ENCODE data around the gene UQCRH.
"Not testable (repeated sequence)": the region's sequence is repeated elsewhere in the genome, so short reads cannot be mapped to it uniquely, and the experiment has no call there.

Gene UQCRH

GRCh38 chr1:46342677-46343350 is 39.3 kb downstream of the UQCRH start:
- DNase-seq (ENCODE audit: low read depth in 2 of 2) = no peak
- H3K4me3 ChIP-seq (replicated peaks in 1 of 2; ENCODE audit: low read depth in 2 of 2, low read length in 2 of 2) = no peak overlapping the region
- TF ChIP-seq CTCF (IDR thresholded peaks at IDR 0.05; ENCODE audit: low read depth, low read length) = no peak

- DNase-seq (ENCODE audit: low read depth in 2 of 2) = no peak
- no peak for TF ChIP-seq CTCF (IDR thresholded peaks at IDR 0.05; ENCODE audit: low read depth, low read length)
- no peak overlapping the region for H3K4me3 ChIP-seq (replicated peaks in 1 of 2; ENCODE audit: low read depth in 2 of 2, low read length in 2 of 2)
These were observed 39.8 kb downstream of the UQCRH start for GRCh38 chr1:46343351-46343695.

GRCh38 chr1:46343705-46344104 is 40.2 kb downstream of the UQCRH start:
- no peak for TF ChIP-seq CTCF (IDR thresholded peaks at IDR 0.05; ENCODE audit: low read depth, low read length)
- H3K4me3 ChIP-seq (replicated peaks in 1 of 2; ENCODE audit: low read depth in 2 of 2, low read length in 2 of 2) = no peak overlapping the region
- DNase-seq (ENCODE audit: low read depth in 2 of 2) = no peak

GRCh38 chr1:46344481-46344880 is 41.0 kb downstream of the UQCRH start:
- H3K4me3 ChIP-seq (replicated peaks in 1 of 2; ENCODE audit: low read depth in 2 of 2, low read length in 2 of 2) = no peak overlapping the region
- DNase-seq (ENCODE audit: low read depth in 2 of 2) = no peak
- TF ChIP-seq CTCF (IDR thresholded peaks at IDR 0.05; ENCODE audit: low read depth, low read length) = no peak

- no peak for DNase-seq (ENCODE audit: low read depth in 2 of 2)
- no peak for TF ChIP-seq CTCF (IDR thresholded peaks at IDR 0.05; ENCODE audit: low read depth, low read length)
- no peak overlapping the region for H3K4me3 ChIP-seq (replicated peaks in 1 of 2; ENCODE audit: low read depth in 2 of 2, low read length in 2 of 2)
These were observed 41.8 kb downstream of the UQCRH start for GRCh38 chr1:46345281-46345680.

GRCh38 chr1:46352363-46352762 is 48.9 kb downstream of the UQCRH start:
- TF ChIP-seq CTCF (IDR thresholded peaks at IDR 0.05; ENCODE audit: low read depth, low read length) = no peak
- H3K4me3 ChIP-seq (replicated peaks in 1 of 2; ENCODE audit: low read depth in 2 of 2, low read length in 2 of 2) = no peak overlapping the region
- DNase-seq (ENCODE audit: low read depth in 2 of 2) = no peak

- not testable (repeated sequence) for DNase-seq (ENCODE audit: low read depth in 2 of 2); H3K4me3 ChIP-seq (replicated peaks in 1 of 2; ENCODE audit: low read depth in 2 of 2, low read length in 2 of 2)
These were observed 52.4 kb downstream of the UQCRH start for GRCh38 chr1:46355920-46356319.
